CD4-positive, alpha-beta memory T cell (primary cell): ENCODE data around the gene ADGRG1. TPM values are rescaled to one million over a fixed set of nuclear protein-coding genes. Genes with fewer than 3 reads are reported as not detected.

Source experiments
- CTCF ChIA-PET: fragments of 350-600 bp; sonication (Branson Sonifier 250); formaldehyde crosslinking; loops from one replicate; lab custom pipeline; 2021; ENCODE audit warnings: inconsistent platforms; ENCODE audit not compliant: partially characterized antibody; lab: Charles Lee
- POLR2A ChIA-PET: fragments of 350-600 bp; sonication (Branson Sonifier 250); formaldehyde crosslinking; loops from one replicate; lab custom pipeline; 2021; ENCODE audit not compliant: partially characterized antibody; lab: Charles Lee
- DNase-seq, 5 donors: peaks; one replicate each; pipeline versions ENCODE4 v3.0.0 to v3.0.0-alpha.2; 2020 to 2022; ENCODE audit warnings: mixed read lengths in 1 of 5
- H3K27ac ChIP-seq: one replicate; pipeline ENCODE4 v1.7.0; 2013; ENCODE audit warnings: low read depth, low read length
- H3K27me3 ChIP-seq: 2 replicates; pipeline ENCODE4 v1.7.0; 2013; ENCODE audit warnings: mild to moderate bottlenecking, low read length, moderate library complexity; ENCODE audit not compliant: insufficient read depth
- H3K36me3 ChIP-seq: 2 replicates; pipeline ENCODE4 v1.7.0; 2013; ENCODE audit warnings: mild to moderate bottlenecking, low read length, moderate library complexity; ENCODE audit not compliant: insufficient read depth
- H3K4me1 ChIP-seq: 2 replicates; pipeline ENCODE4 v1.7.0; 2013; ENCODE audit warnings: mild to moderate bottlenecking, low read length, moderate library complexity; ENCODE audit not compliant: insufficient read depth
- H3K4me3 ChIP-seq, 2 donors: one replicate each; pipeline ENCODE4 v1.7.0; 2013; ENCODE audit warnings: low read length in 2 of 2, mild to moderate bottlenecking in 1 of 2
- H3K9me3 ChIP-seq, 2 donors: one replicate each; pipeline ENCODE4 v1.7.0; 2013; ENCODE audit warnings: low read length in 2 of 2, control low read depth in 1 of 2; ENCODE audit not compliant: control insufficient read depth in 1 of 2
- H3K27ac Mint-ChIP-seq, 7 donors: one replicate each; pipeline ENCODE4 v1.8.0; 2020 to 2021; ENCODE audit warnings: mixed read lengths in 7 of 7, mild to moderate bottlenecking in 6 of 7, inconsistent platforms in 3 of 7, moderate library complexity in 3 of 7
- H3K27me3 Mint-ChIP-seq, 2 donors: one replicate each; pipeline ENCODE4 v1.8.0; 2020 to 2021; ENCODE audit warnings: mixed read lengths in 2 of 2
- H3K36me3 Mint-ChIP-seq, 2 donors: one replicate each; pipeline ENCODE4 v1.8.0; 2020 to 2021; ENCODE audit warnings: mixed read lengths in 2 of 2, inconsistent platforms in 1 of 2, mild to moderate bottlenecking in 1 of 2
- H3K4me1 Mint-ChIP-seq, 4 donors: one replicate each; pipeline ENCODE4 v1.8.0; 2020 to 2021; ENCODE audit warnings: mixed read lengths in 4 of 4, mild to moderate bottlenecking in 1 of 4
- H3K4me3 Mint-ChIP-seq, 8 donors: one replicate each; pipeline ENCODE4 v1.8.0; 2020 to 2021; ENCODE audit warnings: mixed read lengths in 8 of 8, mild to moderate bottlenecking in 7 of 8, moderate library complexity in 6 of 8, inconsistent platforms in 3 of 8
- H3K9me3 Mint-ChIP-seq, 8 donors: one replicate each; pipeline ENCODE4 v1.8.0; 2020 to 2021; ENCODE audit warnings: mixed read lengths in 8 of 8, mild to moderate bottlenecking in 5 of 8, inconsistent platforms in 3 of 8, moderate library complexity in 1 of 8
- intact Hi-C: fragments of 100-400 bp; cut with micrococcal nuclease; formaldehyde crosslinking; loops from one replicate; pipeline ENCODE4 v1.15.1; 2023
- polyA plus RNA-seq, 2 donors: library from polyadenylated mRNA; unstranded; fragments of 300-500 nt; fragmentation: Illumina TruSeq; gene quantifications; one replicate each; pipeline ENCODE4 v1.2.3, GENCODE V29; 2021
- total RNA-seq, 2 experiments: library from RNA; stranded (reverse); gene quantifications; one replicate each; pipeline ENCODE4 v1.2.3, GENCODE V29; 2021

ADGRG1 gene
- total and polyA plus RNA-seq, 4 experiments from 2014 or later, result 0.33 to 0.53 (median 0.41) TPM; not detected in 1

DNA sequence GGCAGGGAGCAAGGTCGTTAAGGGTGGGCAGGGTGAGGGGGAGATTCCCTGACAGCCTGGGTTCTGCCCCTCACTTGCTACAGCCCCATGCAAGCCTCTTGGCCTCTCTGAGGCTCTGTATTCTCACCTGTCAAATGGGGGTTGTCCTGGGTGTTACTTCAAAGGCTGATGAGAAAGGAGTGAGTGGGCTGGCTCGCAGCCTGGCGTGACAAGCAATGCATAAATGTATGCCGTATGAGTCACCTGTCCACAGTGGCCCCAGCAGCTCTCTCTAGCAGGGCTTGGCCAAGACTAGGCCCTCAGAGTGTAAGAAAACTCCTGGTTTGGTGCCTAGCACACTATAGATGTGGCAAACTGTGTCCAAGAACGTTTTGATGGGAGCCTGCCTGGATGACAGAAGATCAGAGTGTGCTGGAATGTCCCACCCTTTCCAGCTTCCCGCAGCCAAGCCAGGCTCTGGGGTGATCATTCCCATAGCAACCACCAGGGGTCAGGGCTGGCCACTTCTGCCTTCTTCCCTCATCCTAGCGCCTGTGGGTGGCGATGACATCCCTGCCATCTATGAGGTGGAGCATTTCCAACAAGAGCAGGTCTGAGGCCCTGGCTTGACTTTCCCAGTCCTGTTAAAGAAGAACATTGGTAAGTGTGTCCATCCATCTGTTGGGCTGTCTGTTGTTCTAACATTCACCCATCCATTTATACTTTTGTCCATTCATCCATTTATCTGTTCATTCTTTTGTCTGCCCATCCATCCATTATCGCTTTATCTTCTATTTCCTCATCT is 37.2 kb upstream of the ADGRG1 start:
- H3K36me3 Mint-ChIP-seq, result peaks cover 1 to 5% of the 10 kb centered on the region in 2 donors
- no peaks in the 10 kb centered on the region for H3K36me3 ChIP-seq
- peaks cover 28 to 49% (median 35%) of the 10 kb centered on the region in 4 donors for H3K4me1 Mint-ChIP-seq
- H3K27me3 ChIP-seq, result no peaks in the 10 kb centered on the region
- H3K27ac ChIP-seq, result no peak overlapping the region
- H3K27ac Mint-ChIP-seq, result peak overlapping the region; percentile 8 to 91 (median 68)
- no peaks in the 10 kb centered on the region for H3K27me3 Mint-ChIP-seq
- peak overlapping the region in 6 of 8 donors; percentile 23 to 89 (median 56) for H3K4me3 Mint-ChIP-seq
- peaks cover 2 to 5% (median 4%) of the 10 kb centered on the region in 8 donors for H3K9me3 Mint-ChIP-seq
- no peaks in the 10 kb centered on the region for H3K9me3 ChIP-seq
- DNase-seq, result peak; percentile 49 to 60 (median 59)
- CTCF ChIA-PET, result interaction anchor here (0.6 to 19.4 kb wide), 15 partner anchors 9 to 307 kb away, joined by 3 to 357 read pairs (median 3); no protein-coding TSS in a partner anchor
- intact Hi-C loops, result loop anchor here (1.0 to 5.0 kb wide), 6 partner anchors 11 to 411 kb away; partner anchors contain the start of genes KATNB1, USB1 and ZNF319
- peaks cover 35% of the 10 kb centered on the region for H3K4me1 ChIP-seq
- no peak overlapping the region for H3K4me3 ChIP-seq
- POLR2A ChIA-PET, result interaction anchor here (0.8 to 3.7 kb wide), 9 partner anchors 10 to 144 kb away, joined by 3 to 36 read pairs (median 9); partner anchors contain the start of genes CIAPIN1, COQ9 and KATNB1

- H3K36me3 Mint-ChIP-seq, result peaks cover 1 to 5% of the 10 kb centered on the region in 2 donors
- ChIA-PET POLR2A (interaction anchor here (0.5 to 3.7 kb wide), 10 partner anchors 10 to 145 kb away, joined by 3 to 36 read pairs (median 8); partner anchors contain the start of genes CIAPIN1, COQ9 and KATNB1), CTCF (interaction anchor here (1.0 to 19.4 kb wide), 12 partner anchors 10 to 291 kb away, joined by 3 to 357 read pairs (median 5); no protein-coding TSS in a partner anchor)
- H3K4me1 ChIP-seq, result peaks cover 35% of the 10 kb centered on the region
- H3K9me3 ChIP-seq, result no peaks in the 10 kb centered on the region
- H3K9me3 Mint-ChIP-seq, result peaks cover 2 to 7% (median 5%) of the 10 kb centered on the region in 8 donors
- H3K4me1 Mint-ChIP-seq, result peaks cover 28 to 49% (median 35%) of the 10 kb centered on the region in 4 donors
- no peak for DNase-seq
- H3K36me3 ChIP-seq, result no peaks in the 10 kb centered on the region
- no peaks in the 10 kb centered on the region for H3K27me3 ChIP-seq
- H3K27ac Mint-ChIP-seq, result peak overlapping the region; percentile 82 to 96 (median 87)
- H3K4me3 ChIP-seq, result peak overlapping the region; percentile 6 to 24
- peak overlapping the region in 7 of 8 donors; percentile 68 to 89 (median 75) for H3K4me3 Mint-ChIP-seq
- intact Hi-C loops, result loop anchor here (1.0 to 5.0 kb wide), 7 partner anchors 10 to 410 kb away; partner anchors contain the start of genes KATNB1, USB1 and ZNF319
- peak overlapping the region; percentile 16 for H3K27ac ChIP-seq
- H3K27me3 Mint-ChIP-seq, result no peaks in the 10 kb centered on the region
Observed at GRCh38 chr16:57591870-57592485, 36.5 kb upstream of the ADGRG1 start.

DNA sequence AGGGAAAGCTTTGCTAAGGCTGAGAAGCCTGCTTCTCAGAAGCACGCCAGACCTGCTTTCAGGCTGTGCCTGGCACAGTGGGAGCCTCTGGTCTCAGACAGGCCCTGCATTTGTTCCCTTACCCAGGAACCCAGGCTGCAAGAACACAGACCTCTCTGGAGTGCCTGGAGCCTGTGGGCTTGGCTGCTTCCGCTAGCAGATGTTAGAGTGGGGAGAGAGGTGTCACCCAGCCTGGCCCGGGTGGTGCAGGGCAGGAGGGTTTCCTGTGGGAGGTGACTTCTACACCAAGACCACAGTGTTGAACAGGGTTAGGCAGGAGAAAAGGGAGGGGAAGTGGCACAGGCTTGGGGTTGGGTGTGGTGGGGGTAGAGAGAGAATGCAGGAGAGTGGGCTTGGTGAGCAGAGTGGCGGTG is 35.8 kb upstream of the ADGRG1 start:
- Histone ChIP-seq H3K27ac (peak overlapping the region; percentile 16), H3K4me3 (peak overlapping the region; percentile 6 to 24), H3K9me3 (no peaks in the 10 kb centered on the region), H3K27me3 (no peaks in the 10 kb centered on the region), H3K4me1 (peaks cover 35% of the 10 kb centered on the region), H3K36me3 (no peaks in the 10 kb centered on the region)
- Mint-ChIP-seq H3K4me1 (peaks cover 28 to 49% (median 35%) of the 10 kb centered on the region in 4 donors), H3K27me3 (no peaks in the 10 kb centered on the region), H3K9me3 (peaks cover 2 to 13% (median 9%) of the 10 kb centered on the region in 8 donors), H3K36me3 (peaks cover 1 to 9% of the 10 kb centered on the region in 2 donors), H3K27ac (peak overlapping the region; percentile 82 to 96 (median 87)), H3K4me3 (peak overlapping the region in 7 of 8 donors; percentile 68 to 89 (median 75))
- ChIA-PET CTCF (interaction anchor here (1.0 to 19.4 kb wide), 9 partner anchors 9 to 292 kb away, joined by 3 to 357 read pairs (median 10); no protein-coding TSS in a partner anchor), POLR2A (interaction anchor here (0.5 to 3.7 kb wide), 11 partner anchors 9 to 146 kb away, joined by 3 to 36 read pairs (median 6); partner anchors contain the start of genes CIAPIN1, COQ9 and KATNB1)
- DNase-seq, result peak; percentile 76 to 83 (median 79)
- intact Hi-C loops, result loop anchor here (1.0 to 5.0 kb wide), 3 partner anchors 128 to 410 kb away; partner anchors contain the start of genes KATNB1, USB1 and ZNF319

GRCh38 chr16:57593021-57593420 is 35.4 kb upstream of the ADGRG1 start:
- intact Hi-C loops, result loop anchor here (5.0 kb wide), 2 partner anchors 144 to 409 kb away; partner anchors contain the start of genes KATNB1, USB1 and ZNF319
- DNase-seq, result no peak
- Mint-ChIP-seq H3K4me1 (peaks cover 28 to 49% (median 35%) of the 10 kb centered on the region in 4 donors), H3K27me3 (no peaks in the 10 kb centered on the region), H3K36me3 (peaks cover 1 to 9% of the 10 kb centered on the region in 2 donors), H3K27ac (peak overlapping the region; percentile 19 to 96 (median 85)), H3K4me3 (peak overlapping the region in 7 of 8 donors; percentile 68 to 89 (median 75)), H3K9me3 (peaks cover 2 to 17% (median 9%) of the 10 kb centered on the region in 8 donors)
- peak overlapping the region; percentile 16 for H3K27ac ChIP-seq
- ChIA-PET CTCF (interaction anchor here (1.0 to 19.4 kb wide), 6 partner anchors 9 to 292 kb away, joined by 3 to 357 read pairs (median 58); no protein-coding TSS in a partner anchor), POLR2A (interaction anchor here (0.7 to 3.7 kb wide), 7 partner anchors 9 to 56 kb away, joined by 3 to 36 read pairs (median 6); no protein-coding TSS in a partner anchor)
- H3K9me3 ChIP-seq, result no peaks in the 10 kb centered on the region
- H3K4me1 ChIP-seq, result peaks cover 35% of the 10 kb centered on the region
- no peaks in the 10 kb centered on the region for H3K36me3 ChIP-seq
- H3K4me3 ChIP-seq, result peak overlapping the region in 1 of 2 donors; percentile 6
- no peaks in the 10 kb centered on the region for H3K27me3 ChIP-seq

- H3K9me3 ChIP-seq, result no peaks in the 10 kb centered on the region
- peak overlapping the region in 2 of 7 donors; percentile 36 to 96 for H3K27ac Mint-ChIP-seq
- H3K36me3 ChIP-seq, result no peaks in the 10 kb centered on the region
- no peak overlapping the region for H3K27ac ChIP-seq
- peak overlapping the region in 1 of 8 donors; percentile 85 for H3K4me3 Mint-ChIP-seq
- peaks cover 28 to 51% (median 35%) of the 10 kb centered on the region in 4 donors for H3K4me1 Mint-ChIP-seq
- DNase-seq, result no peak
- H3K27me3 ChIP-seq, result no peaks in the 10 kb centered on the region
- peaks cover 3 to 9% of the 10 kb centered on the region in 2 donors for H3K36me3 Mint-ChIP-seq
- no peak overlapping the region for H3K4me3 ChIP-seq
- intact Hi-C loops, result loop anchor here (5.0 kb wide), 2 partner anchors 143 to 408 kb away; partner anchors contain the start of genes KATNB1, USB1 and ZNF319
- H3K27me3 Mint-ChIP-seq, result no peaks in the 10 kb centered on the region
- ChIA-PET POLR2A (interaction anchor here (0.7 to 3.7 kb wide), 5 partner anchors 8 to 57 kb away, joined by 3 to 36 read pairs (median 6); no protein-coding TSS in a partner anchor), CTCF (interaction anchor here (5.3 to 19.4 kb wide), 4 partner anchors 8 to 56 kb away, joined by 58 to 357 read pairs (median 64); no protein-coding TSS in a partner anchor)
- peaks cover 2 to 22% (median 9%) of the 10 kb centered on the region in 8 donors for H3K9me3 Mint-ChIP-seq
- peaks cover 35% of the 10 kb centered on the region for H3K4me1 ChIP-seq
Observed at GRCh38 chr16:57593990-57594389, 34.4 kb upstream of the ADGRG1 start.

DNA sequence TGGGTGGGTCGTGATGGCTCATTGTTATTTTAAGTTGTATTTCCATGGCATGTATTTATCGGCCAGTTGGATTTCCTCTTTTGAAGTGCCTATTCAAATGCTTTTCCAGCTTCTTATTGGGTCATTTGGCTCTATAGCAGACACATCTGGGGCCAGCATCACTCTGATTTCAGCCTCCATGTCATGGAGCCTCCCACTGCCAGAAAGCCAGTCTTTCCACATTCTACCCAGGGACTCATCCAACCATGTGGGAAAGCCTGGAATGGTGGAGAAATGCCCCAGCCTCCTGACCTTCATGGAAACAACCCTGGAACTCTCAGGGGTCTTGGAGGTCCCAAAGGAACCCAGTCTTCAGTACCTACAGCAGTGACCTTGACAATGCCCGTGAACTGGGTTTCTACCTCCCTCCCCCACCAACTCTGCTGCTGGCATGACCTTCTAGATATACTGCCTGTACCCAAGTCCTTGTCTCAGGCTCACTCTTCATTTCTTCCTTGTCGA is 33.8 kb upstream of the ADGRG1 start:
- ChIA-PET POLR2A (interaction anchor here (2.2 kb wide), 1 partner anchor 15 kb away, joined by 8 read pairs; no protein-coding TSS in a partner anchor), CTCF (interaction anchor here (5.3 to 19.4 kb wide), 3 partner anchors 7 to 56 kb away, joined by 59 to 357 read pairs (median 70); no protein-coding TSS in a partner anchor)
- Histone ChIP-seq H3K27me3 (no peaks in the 10 kb centered on the region), H3K9me3 (no peaks in the 10 kb centered on the region), H3K4me1 (peaks cover 37% of the 10 kb centered on the region), H3K36me3 (no peaks in the 10 kb centered on the region), H3K4me3 (no peak overlapping the region), H3K27ac (no peak overlapping the region)
- Mint-ChIP-seq H3K4me3 (peak overlapping the region in 1 of 8 donors; percentile 9), H3K27me3 (no peaks in the 10 kb centered on the region), H3K9me3 (peaks cover 2 to 22% (median 9%) of the 10 kb centered on the region in 8 donors), H3K27ac (peak overlapping the region in 2 of 7 donors; percentile 51 to 62), H3K36me3 (peaks cover 5 to 9% of the 10 kb centered on the region in 2 donors), H3K4me1 (peaks cover 28 to 57% (median 38%) of the 10 kb centered on the region in 4 donors)
- intact Hi-C loops, result loop anchor here (5.0 kb wide), 2 partner anchors 143 to 408 kb away; partner anchors contain the start of genes KATNB1, USB1 and ZNF319
- DNase-seq, result no peak
